B cell (primary cell): ENCODE measurements around the gene THRA.
A peak's percentile ranks its signal among the peaks of the same experiment; 100 is the strongest.

Experiments used
- EZH2 ChIP-seq: IDR thresholded peaks from 2 replicates; pipeline ENCODE4 v1.6.1; 2012; ENCODE audit warnings: borderline replicate concordance, low read depth, mild to moderate bottlenecking, moderate library complexity, low read length; ENCODE audit not compliant: insufficient read depth, poor library complexity, severe bottlenecking
- TF ChIP-seq, protein P1 (sequence below): fragments of 200-600 bp; IDR thresholded peaks from one replicate; pipeline ENCODE4 v1.8.0; 2022; ENCODE audit warnings: antibody characterized with exemption, mild to moderate bottlenecking

DNA sequence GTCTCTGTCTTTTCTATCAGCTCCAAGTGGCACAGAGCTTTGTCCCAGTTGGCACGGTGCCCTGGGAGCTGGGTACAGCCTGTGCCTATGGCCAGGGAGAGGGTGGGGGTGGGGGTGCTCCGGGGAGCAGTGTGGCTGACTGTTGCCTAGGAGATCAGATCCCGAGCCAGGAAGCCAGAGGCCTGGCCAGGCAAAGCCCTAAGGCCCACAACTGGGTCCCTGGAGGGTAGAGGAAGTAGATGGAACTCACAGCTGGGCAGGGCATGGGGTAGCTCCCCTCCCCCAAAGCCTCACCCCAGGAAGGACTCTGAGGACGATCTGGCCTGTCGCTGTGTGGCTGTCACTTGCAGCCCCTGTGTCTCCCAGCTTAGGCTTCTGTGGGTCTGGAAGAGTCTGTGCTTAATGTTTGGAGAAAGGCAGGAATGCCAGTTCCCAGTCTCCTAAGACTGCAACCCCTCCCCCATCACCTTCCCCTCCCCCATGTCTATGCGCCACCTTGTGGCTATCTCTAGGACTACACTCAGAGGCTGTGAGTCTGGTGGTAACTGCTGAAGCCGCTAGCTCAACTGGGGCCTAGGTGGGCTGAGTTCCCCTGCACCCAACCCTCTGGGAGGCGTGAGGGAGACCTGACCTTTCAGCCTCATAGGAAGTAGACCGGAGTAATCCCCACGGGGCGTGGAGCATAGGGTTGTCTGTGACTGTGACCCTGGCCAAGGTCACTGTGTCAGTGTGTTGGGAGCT lies 12.6 kb downstream of the THRA start:
- TF ChIP-seq, protein P1, sequence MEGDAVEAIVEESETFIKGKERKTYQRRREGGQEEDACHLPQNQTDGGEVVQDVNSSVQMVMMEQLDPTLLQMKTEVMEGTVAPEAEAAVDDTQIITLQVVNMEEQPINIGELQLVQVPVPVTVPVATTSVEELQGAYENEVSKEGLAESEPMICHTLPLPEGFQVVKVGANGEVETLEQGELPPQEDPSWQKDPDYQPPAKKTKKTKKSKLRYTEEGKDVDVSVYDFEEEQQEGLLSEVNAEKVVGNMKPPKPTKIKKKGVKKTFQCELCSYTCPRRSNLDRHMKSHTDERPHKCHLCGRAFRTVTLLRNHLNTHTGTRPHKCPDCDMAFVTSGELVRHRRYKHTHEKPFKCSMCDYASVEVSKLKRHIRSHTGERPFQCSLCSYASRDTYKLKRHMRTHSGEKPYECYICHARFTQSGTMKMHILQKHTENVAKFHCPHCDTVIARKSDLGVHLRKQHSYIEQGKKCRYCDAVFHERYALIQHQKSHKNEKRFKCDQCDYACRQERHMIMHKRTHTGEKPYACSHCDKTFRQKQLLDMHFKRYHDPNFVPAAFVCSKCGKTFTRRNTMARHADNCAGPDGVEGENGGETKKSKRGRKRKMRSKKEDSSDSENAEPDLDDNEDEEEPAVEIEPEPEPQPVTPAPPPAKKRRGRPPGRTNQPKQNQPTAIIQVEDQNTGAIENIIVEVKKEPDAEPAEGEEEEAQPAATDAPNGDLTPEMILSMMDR: peak; percentile 88
- TF ChIP-seq EZH2: no peak
